CD1c-positive myeloid dendritic cell (primary cell): ENCODE data around the gene MCAT.
A peak's percentile ranks its signal among the peaks of the same experiment; 100 is the strongest.

Source experiments
- DNase-seq: peaks from one replicate; pipeline ENCODE4 v3.0.0-alpha.2; 2016; ENCODE audit errors: extremely low spot score

Gene MCAT

DNA sequence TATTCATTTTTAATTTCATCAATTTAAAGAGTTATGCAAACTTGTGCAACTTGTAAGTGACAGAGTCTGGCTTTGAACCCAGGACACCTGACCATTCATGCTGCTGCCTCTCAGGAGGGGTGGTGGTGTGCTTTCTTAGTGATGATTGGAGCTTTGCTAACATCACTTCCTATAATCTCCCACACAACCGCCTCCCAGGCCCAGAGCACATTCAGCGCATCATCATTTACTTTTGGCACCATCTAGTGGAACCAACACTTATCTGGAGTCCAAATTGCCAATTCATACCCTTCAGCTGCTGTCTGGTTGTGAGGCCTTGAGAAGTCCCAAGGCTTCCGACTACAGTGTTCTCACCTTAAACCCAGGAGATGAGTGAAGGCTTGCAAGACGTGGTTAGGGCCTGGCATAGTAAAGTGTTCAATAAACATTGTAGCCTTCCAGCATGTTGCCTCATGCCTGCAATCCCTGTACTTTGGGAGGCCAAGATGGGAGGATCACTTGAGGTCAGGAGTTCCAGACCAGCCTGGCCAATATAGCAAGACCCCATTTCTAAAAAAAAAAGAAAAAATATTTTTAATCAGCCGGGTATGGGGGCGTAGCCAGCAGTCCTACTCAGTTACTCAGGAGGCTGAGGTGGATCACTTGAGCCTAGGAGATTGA lies 52.9 kb downstream of the MCAT start:
- peak; percentile 90 for DNase-seq

GRCh38 chr22:43088984-43089717 lies 54.0 kb downstream of the MCAT start, which contains the start of gene TTLL1:
TSS of gene TTLL1 (minus strand) at chr22:43089391. CDS start at chr22:43075586, 13,805 bp downstream.
- DNase-seq: peak; percentile 89

- DNase-seq: peak; percentile 61
Observed at GRCh38 chr22:43088627-43088983, 54.6 kb downstream of the MCAT start.

DNA sequence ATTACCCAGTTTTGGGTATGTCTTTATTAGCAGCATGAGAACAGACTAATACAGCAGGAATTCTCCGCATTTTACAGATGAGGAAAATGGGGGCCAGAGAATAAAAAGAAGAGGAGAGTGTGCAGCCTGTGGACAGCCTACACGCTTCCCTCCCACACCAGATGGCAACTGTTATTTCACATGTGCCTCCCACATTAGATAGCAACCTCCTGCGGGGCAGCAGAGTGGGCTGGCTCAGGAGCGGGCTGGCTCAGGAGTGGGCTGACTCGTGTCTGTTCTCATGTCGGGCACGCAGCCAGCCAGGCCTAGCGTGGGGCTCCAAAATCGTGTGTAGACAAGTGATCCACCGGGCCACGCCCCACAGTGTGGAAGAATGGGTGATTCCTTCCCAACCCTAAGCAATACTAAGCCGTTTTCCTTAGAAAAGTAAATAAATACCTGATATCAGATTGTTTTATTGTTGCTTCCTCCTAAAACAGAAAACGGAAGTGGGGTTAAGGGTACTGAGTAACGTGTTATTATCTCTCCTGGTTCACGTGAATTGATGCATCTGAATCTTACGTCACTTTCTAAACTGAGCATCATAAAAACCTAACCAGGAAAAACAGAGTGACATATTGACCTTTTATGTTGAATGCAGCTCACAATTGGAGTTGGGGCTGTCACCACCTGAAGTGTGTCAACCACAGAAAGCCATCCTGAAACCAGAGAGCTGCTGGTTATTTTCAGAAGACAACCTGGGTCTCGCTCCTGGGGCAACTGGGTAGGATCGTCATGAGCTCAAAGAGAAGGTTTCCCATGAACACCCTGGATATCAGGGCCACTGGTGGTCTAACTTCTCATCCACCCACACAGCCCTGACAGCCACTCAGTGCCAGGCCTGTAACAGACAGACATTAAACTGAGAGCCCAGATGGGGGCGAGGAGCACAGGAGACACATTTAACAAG lies 57.3 kb downstream of the MCAT start:
- no peak for DNase-seq
